Gastrocnemius medialis (tissue), 4 donors: ENCODE data around the gene GOLGA8J.
"Not testable (repeated sequence)": the region's sequence is repeated elsewhere in the genome, so short reads cannot be mapped to it uniquely, and the experiment has no call there.

Experiments used
- CTCF ChIP-seq, 5 experiments: fragments of 450-650 bp in 3 of 5; fragments of 200-600 bp in 2 of 5; sonication (generic) in 2 of 5; IDR thresholded peaks in 4 of 5; conservative IDR thresholded peaks in 1 of 5; 1 replicate in 4 of 5; 2 replicates in 1 of 5; pipeline ENCODE4 v1.5.1; 2016 to 2019; ENCODE audit warnings: antibody characterized with exemption in 5 of 5, mild to moderate bottlenecking in 3 of 5, moderate library complexity in 3 of 5
- POLR2A ChIP-seq, 2 donors: fragments of 450-650 bp; IDR thresholded peaks; one replicate each; pipeline ENCODE4 v1.6.1; 2017; ENCODE audit warnings: antibody characterized with exemption in 2 of 2, mild to moderate bottlenecking in 2 of 2, moderate library complexity in 2 of 2

- not testable (repeated sequence) for TF ChIP-seq CTCF (IDR thresholded peaks at IDR 0.05 in 4 of 5, conservative IDR thresholded peaks at IDR 0.05 in 1 of 5); POLR2A (IDR thresholded peaks at IDR 0.05)
Measured at GRCh38 chr15:30102890-30103289, 20.1 kb downstream of the GOLGA8J start.
